WERI-Rb-1 (cell line): ENCODE results near the gene MGST3.

Source experiments
- DNase-seq: peaks from one replicate; pipeline ENCODE4 v3.0.0-alpha.2; 2020
- H3K27ac ChIP-seq: fragments of 250-450 bp; sonication (Bioruptor Pico); 2 replicates; pipeline ENCODE4 v1.5.1; 2020; ENCODE audit warnings: mild to moderate bottlenecking, moderate library complexity
- H3K27me3 ChIP-seq: fragments of 250-450 bp; sonication (Bioruptor Pico); 2 replicates; pipeline ENCODE4 v1.5.1; 2021; ENCODE audit warnings: mild to moderate bottlenecking, low read depth, moderate library complexity; ENCODE audit not compliant: insufficient read depth, severe bottlenecking
- H3K36me3 ChIP-seq: fragments of 250-450 bp; sonication (Bioruptor Pico); 2 replicates; pipeline ENCODE4 v1.5.1; 2020; ENCODE audit warnings: mild to moderate bottlenecking, moderate library complexity
- H3K4me3 ChIP-seq: 2 replicates; pipeline ENCODE4 v1.5.1; 2011; ENCODE audit warnings: low read depth, mild to moderate bottlenecking, control low read depth, low read length
- H3K9me3 ChIP-seq: fragments of 250-450 bp; sonication (Bioruptor Pico); 2 replicates; pipeline ENCODE4 v1.5.1; 2021; ENCODE audit warnings: mild to moderate bottlenecking, moderate library complexity; ENCODE audit not compliant: severe bottlenecking
- CTCF ChIP-seq: IDR thresholded peaks from 2 replicates; pipeline ENCODE4 v1.5.1; 2011; ENCODE audit warnings: low read depth, mild to moderate bottlenecking, control low read depth, inconsistent platforms, low read length

The MGST3 gene

GRCh38 chr1:165632152-165632469, 1.1 kb downstream of the MGST3 start:
- Histone ChIP-seq H3K27me3 (no peaks in the 10 kb centered on the region), H3K27ac (no peak overlapping the region), H3K4me3 (peak overlapping the region; percentile 93), H3K9me3 (no peaks in the 10 kb centered on the region), H3K36me3 (peaks cover 8% of the 10 kb centered on the region)
- no peak for DNase-seq
- TF ChIP-seq CTCF = no peak

- H3K27ac ChIP-seq = no peak overlapping the region
- TF ChIP-seq CTCF = no peak
- H3K36me3 ChIP-seq = peaks cover 8% of the 10 kb centered on the region
- peak overlapping the region; percentile 93; the same call in 1 of the 2 replicates for H3K4me3 ChIP-seq
- no peaks in the 10 kb centered on the region for H3K9me3 ChIP-seq
- DNase-seq = no peak
- no peaks in the 10 kb centered on the region for H3K27me3 ChIP-seq
These were observed 1.5 kb downstream of the MGST3 start for GRCh38 chr1:165632491-165632890.

- Histone ChIP-seq H3K27me3 (no peaks in the 10 kb centered on the region), H3K36me3 (peaks cover 8% of the 10 kb centered on the region), H3K9me3 (no peaks in the 10 kb centered on the region), H3K27ac (no peak overlapping the region), H3K4me3 (no peak overlapping the region)
- no peak for TF ChIP-seq CTCF
- no peak for DNase-seq
These were observed 2.6 kb downstream of the MGST3 start for GRCh38 chr1:165633614-165634013.

- no peak for TF ChIP-seq CTCF
- no peak overlapping the region for H3K4me3 ChIP-seq
- H3K27me3 ChIP-seq = no peaks in the 10 kb centered on the region
- H3K9me3 ChIP-seq = no peaks in the 10 kb centered on the region
- peaks cover 8% of the 10 kb centered on the region for H3K36me3 ChIP-seq
- no peak for DNase-seq
- no peak overlapping the region for H3K27ac ChIP-seq
These were observed 3.3 kb downstream of the MGST3 start for GRCh38 chr1:165634154-165634921.

- H3K27me3 ChIP-seq = no peaks in the 10 kb centered on the region
- TF ChIP-seq CTCF = no peak
- no peak for DNase-seq
- no peak overlapping the region for H3K27ac ChIP-seq
- no peak overlapping the region for H3K4me3 ChIP-seq
- no peaks in the 10 kb centered on the region for H3K9me3 ChIP-seq
- peaks cover 8% of the 10 kb centered on the region for H3K36me3 ChIP-seq
These were observed 4.3 kb downstream of the MGST3 start for GRCh38 chr1:165635329-165635728.

- peaks cover 8% of the 10 kb centered on the region for H3K36me3 ChIP-seq
- DNase-seq = no peak
- no peak overlapping the region for H3K27ac ChIP-seq
- H3K4me3 ChIP-seq = no peak overlapping the region
- H3K9me3 ChIP-seq = no peaks in the 10 kb centered on the region
- no peak for TF ChIP-seq CTCF
- H3K27me3 ChIP-seq = no peaks in the 10 kb centered on the region
These were observed 4.8 kb downstream of the MGST3 start for GRCh38 chr1:165635823-165636222.
